ENCODE results near the gene SUCLG2.

The SUCLG2 gene

GRCh38 chr3:67361323-67361722 lies 293.1 kb downstream of the SUCLG2 start:
- peaks cover 12% of the 10 kb centered on the region; the same call in 1 of the 2 replicates for H3K4me1 ChIP-seq (ENCODE audit: insufficient read depth, low read length)
- H3K9ac ChIP-seq (ENCODE audit: low read depth, low read length), result no peak overlapping the region
- H3K9me3 ChIP-seq (ENCODE audit: control insufficient read depth, insufficient read depth, low read length), result no peaks in the 10 kb centered on the region
- no peaks in the 10 kb centered on the region for H3K36me3 ChIP-seq (ENCODE audit: insufficient read depth, low read length)

- Histone ChIP-seq H3K9ac (ENCODE audit: low read depth, low read length) (no peak overlapping the region), H3K4me1 (ENCODE audit: insufficient read depth, low read length) (peaks cover 6% of the 10 kb centered on the region; the same call in 1 of the 2 replicates), H3K36me3 (ENCODE audit: insufficient read depth, low read length) (no peaks in the 10 kb centered on the region), H3K9me3 (ENCODE audit: control insufficient read depth, insufficient read depth, low read length) (no peaks in the 10 kb centered on the region)
Observed at GRCh38 chr3:67357610-67358458, 296.6 kb downstream of the SUCLG2 start.

- no peak overlapping the region for H3K9ac ChIP-seq (ENCODE audit: low read depth, low read length)
- no peaks in the 10 kb centered on the region; the same call in 1 of the 2 replicates for H3K36me3 ChIP-seq (ENCODE audit: insufficient read depth, low read length)
- no peaks in the 10 kb centered on the region for H3K4me1 ChIP-seq (ENCODE audit: insufficient read depth, low read length)
- no peaks in the 10 kb centered on the region for H3K9me3 ChIP-seq (ENCODE audit: control insufficient read depth, insufficient read depth, low read length)
Observed at GRCh38 chr3:67349551-67350174, 304.7 kb downstream of the SUCLG2 start.

GRCh38 chr3:67346081-67346480 lies 308.3 kb downstream of the SUCLG2 start:
- no peaks in the 10 kb centered on the region for H3K9me3 ChIP-seq (ENCODE audit: control insufficient read depth, insufficient read depth, low read length)
- no peaks in the 10 kb centered on the region for H3K4me1 ChIP-seq (ENCODE audit: insufficient read depth, low read length)
- no peak overlapping the region for H3K9ac ChIP-seq (ENCODE audit: low read depth, low read length)
- no peaks in the 10 kb centered on the region; the same call in 1 of the 2 replicates for H3K36me3 ChIP-seq (ENCODE audit: insufficient read depth, low read length)

- H3K36me3 ChIP-seq (ENCODE audit: insufficient read depth, low read length), result no peaks in the 10 kb centered on the region
- H3K9ac ChIP-seq (ENCODE audit: low read depth, low read length), result no peak overlapping the region
- no peaks in the 10 kb centered on the region; the same call in 1 of the 2 replicates for H3K9me3 ChIP-seq (ENCODE audit: control insufficient read depth, insufficient read depth, low read length)
- no peaks in the 10 kb centered on the region for H3K4me1 ChIP-seq (ENCODE audit: insufficient read depth, low read length)
Observed at GRCh38 chr3:67335813-67336212, 318.6 kb downstream of the SUCLG2 start.

- H3K36me3 ChIP-seq (ENCODE audit: insufficient read depth, low read length), result no peaks in the 10 kb centered on the region
- H3K4me1 ChIP-seq (ENCODE audit: insufficient read depth, low read length), result no peaks in the 10 kb centered on the region
- no peak overlapping the region for H3K9ac ChIP-seq (ENCODE audit: low read depth, low read length)
- H3K9me3 ChIP-seq (ENCODE audit: control insufficient read depth, insufficient read depth, low read length), result no peaks in the 10 kb centered on the region; the same call in 1 of the 2 replicates
Observed at GRCh38 chr3:67334588-67334987, 319.8 kb downstream of the SUCLG2 start.

- Histone ChIP-seq H3K9me3 (ENCODE audit: control insufficient read depth, insufficient read depth, low read length) (no peaks in the 10 kb centered on the region), H3K9ac (ENCODE audit: low read depth, low read length) (no peak overlapping the region), H3K4me1 (ENCODE audit: insufficient read depth, low read length) (no peaks in the 10 kb centered on the region), H3K36me3 (ENCODE audit: insufficient read depth, low read length) (no peaks in the 10 kb centered on the region)
Observed at GRCh38 chr3:67329358-67329757, 325.1 kb downstream of the SUCLG2 start.

GRCh38 chr3:67327582-67327981 lies 326.8 kb downstream of the SUCLG2 start:
- no peaks in the 10 kb centered on the region for H3K9me3 ChIP-seq (ENCODE audit: control insufficient read depth, insufficient read depth, low read length)
- H3K36me3 ChIP-seq (ENCODE audit: insufficient read depth, low read length), result no peaks in the 10 kb centered on the region
- H3K4me1 ChIP-seq (ENCODE audit: insufficient read depth, low read length), result no peaks in the 10 kb centered on the region

GRCh38 chr3:67325231-67325630 lies 329.2 kb downstream of the SUCLG2 start:
- no peaks in the 10 kb centered on the region for H3K9me3 ChIP-seq (ENCODE audit: control insufficient read depth, insufficient read depth, low read length)
- no peaks in the 10 kb centered on the region for H3K4me1 ChIP-seq (ENCODE audit: insufficient read depth, low read length)
- H3K36me3 ChIP-seq (ENCODE audit: insufficient read depth, low read length), result no peaks in the 10 kb centered on the region
- H3K9ac ChIP-seq (ENCODE audit: low read depth, low read length), result no peak overlapping the region

More at GRCh38 chr3:67327582-67327981, 326.8 kb downstream of the SUCLG2 start:
- H3K9ac ChIP-seq (ENCODE audit: low read depth, low read length), result no peak overlapping the region

All from ES-I3 (cell line).